DOHH2 (cell line): ENCODE data around the gene LAGE3.
A peak's percentile ranks its signal among the peaks of the same experiment; 100 is the strongest.

Source experiments
- H3F3A ChIP-seq: fragments of 200-600 bp; sonication (generic), shearing (Covaris generic); 2 replicates; pipeline ENCODE4 v1.6.0; 2016; ENCODE audit warnings: antibody characterized with exemption, mild to moderate bottlenecking; ENCODE audit not compliant: control insufficient read depth, insufficient read depth
- H3K27ac ChIP-seq: fragments of 200-600 bp; sonication (generic); 2 replicates; pipeline ENCODE4 v1.5.1; 2014; ENCODE audit warnings: low read depth, mild to moderate bottlenecking, low read length, moderate library complexity
- H3K27me3 ChIP-seq: fragments of 200-600 bp; sonication (generic); 2 replicates; pipeline ENCODE4 v1.6.1; 2014; ENCODE audit warnings: mild to moderate bottlenecking, low read length, mixed read lengths; ENCODE audit not compliant: control insufficient read depth
- H3K36me3 ChIP-seq: fragments of 200-600 bp; sonication (generic); 2 replicates; pipeline ENCODE4 v1.6.1; 2014; ENCODE audit warnings: mild to moderate bottlenecking, low read length, moderate library complexity, mixed read lengths; ENCODE audit not compliant: control insufficient read depth
- H3K4me1 ChIP-seq: fragments of 200-600 bp; sonication (generic); 2 replicates; pipeline ENCODE4 v1.6.1; 2014; ENCODE audit warnings: mild to moderate bottlenecking, low read length, mixed read lengths; ENCODE audit not compliant: control insufficient read depth
- H3K4me2 ChIP-seq: fragments of 200-600 bp; sonication (generic); 2 replicates; pipeline ENCODE4 v1.6.0; 2014; ENCODE audit warnings: mild to moderate bottlenecking, low read length, moderate library complexity
- H3K4me3 ChIP-seq: fragments of 200-600 bp; sonication (generic); 2 replicates; pipeline ENCODE4 v1.5.1; 2014; ENCODE audit warnings: mild to moderate bottlenecking, low read length, mixed read lengths
- H3K79me2 ChIP-seq: fragments of 200-600 bp; sonication (generic); 2 replicates; pipeline ENCODE4 v1.6.1; 2014; ENCODE audit warnings: mild to moderate bottlenecking, low read length, mixed read lengths; ENCODE audit not compliant: control insufficient read depth
- H3K9me2 ChIP-seq: fragments of 200-600 bp; sonication (generic); replicated peaks from 2 replicates; pipeline ENCODE4 v1.6.1; 2014; ENCODE audit warnings: mild to moderate bottlenecking, low read length, mixed read lengths; ENCODE audit not compliant: control insufficient read depth
- H3K9me3 ChIP-seq: fragments of 200-600 bp; sonication (generic); 2 replicates; pipeline ENCODE4 v1.6.1; 2014; ENCODE audit warnings: antibody characterized with exemption, low read length, mixed read lengths; ENCODE audit not compliant: control insufficient read depth, insufficient read depth
- H4K20me1 ChIP-seq: fragments of 200-600 bp; sonication (generic); 2 replicates; pipeline ENCODE4 v1.6.0; 2014; ENCODE audit warnings: low read depth, mild to moderate bottlenecking, antibody characterized with exemption, low read length, moderate library complexity; ENCODE audit not compliant: control insufficient read depth, insufficient read depth
- EZH2phosphoT487 ChIP-seq: fragments of 200-600 bp; sonication (generic); IDR thresholded peaks from 2 replicates; pipeline ENCODE4 v1.6.1; 2017; ENCODE audit warnings: borderline replicate concordance, mild to moderate bottlenecking, antibody characterized with exemption, low read length, moderate library complexity, mixed read lengths
- TF ChIP-seq, protein P1 (sequence below): fragments of 200-600 bp; sonication (generic); IDR thresholded peaks from one replicate; pipeline ENCODE4 v1.5.1; 2014; ENCODE audit warnings: antibody characterized with exemption, mild to moderate bottlenecking, low read depth, low read length; ENCODE audit not compliant: poor library complexity, severe bottlenecking

The LAGE3 gene

DNA sequence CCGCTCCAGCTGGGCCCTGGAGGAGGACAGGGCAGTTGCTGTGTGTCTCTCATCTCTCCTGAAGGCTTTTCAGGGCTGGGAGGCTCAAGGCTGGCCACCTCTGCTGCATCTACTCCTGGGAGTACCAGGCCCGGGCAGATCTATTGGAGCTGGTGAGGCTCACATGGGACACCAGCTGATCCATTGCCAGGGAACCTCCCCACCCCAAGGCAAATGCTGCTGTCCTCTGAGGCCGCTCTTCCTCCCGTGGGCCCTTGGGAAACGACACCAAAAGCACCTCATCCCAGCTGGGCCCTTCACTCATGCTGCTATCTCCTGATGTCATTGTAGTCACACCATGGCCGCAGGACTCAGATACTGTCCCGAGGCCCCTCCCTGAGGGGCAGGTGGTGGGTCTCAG, 3.7 kb upstream of the LAGE3 start:
- Histone ChIP-seq H3K4me1 (peaks cover 64% of the 10 kb centered on the region), H3K9me2 (no peaks in the 10 kb centered on the region), H3K4me2 (no peak overlapping the region; the same call in 1 of the 2 replicates), H3K36me3 (peaks cover 31% of the 10 kb centered on the region), H3F3A (no peaks in the 10 kb centered on the region; the same call in 1 of the 2 replicates), H4K20me1 (no peaks in the 10 kb centered on the region), H3K9me3 (no peaks in the 10 kb centered on the region), H3K27ac (no peak overlapping the region), H3K79me2 (peaks cover 41% of the 10 kb centered on the region), H3K4me3 (no peak overlapping the region), H3K27me3 (no peaks in the 10 kb centered on the region)
- TF ChIP-seq EZH2phosphoT487, result no peak
- TF ChIP-seq, protein P1, sequence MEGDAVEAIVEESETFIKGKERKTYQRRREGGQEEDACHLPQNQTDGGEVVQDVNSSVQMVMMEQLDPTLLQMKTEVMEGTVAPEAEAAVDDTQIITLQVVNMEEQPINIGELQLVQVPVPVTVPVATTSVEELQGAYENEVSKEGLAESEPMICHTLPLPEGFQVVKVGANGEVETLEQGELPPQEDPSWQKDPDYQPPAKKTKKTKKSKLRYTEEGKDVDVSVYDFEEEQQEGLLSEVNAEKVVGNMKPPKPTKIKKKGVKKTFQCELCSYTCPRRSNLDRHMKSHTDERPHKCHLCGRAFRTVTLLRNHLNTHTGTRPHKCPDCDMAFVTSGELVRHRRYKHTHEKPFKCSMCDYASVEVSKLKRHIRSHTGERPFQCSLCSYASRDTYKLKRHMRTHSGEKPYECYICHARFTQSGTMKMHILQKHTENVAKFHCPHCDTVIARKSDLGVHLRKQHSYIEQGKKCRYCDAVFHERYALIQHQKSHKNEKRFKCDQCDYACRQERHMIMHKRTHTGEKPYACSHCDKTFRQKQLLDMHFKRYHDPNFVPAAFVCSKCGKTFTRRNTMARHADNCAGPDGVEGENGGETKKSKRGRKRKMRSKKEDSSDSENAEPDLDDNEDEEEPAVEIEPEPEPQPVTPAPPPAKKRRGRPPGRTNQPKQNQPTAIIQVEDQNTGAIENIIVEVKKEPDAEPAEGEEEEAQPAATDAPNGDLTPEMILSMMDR, result no peak

DNA sequence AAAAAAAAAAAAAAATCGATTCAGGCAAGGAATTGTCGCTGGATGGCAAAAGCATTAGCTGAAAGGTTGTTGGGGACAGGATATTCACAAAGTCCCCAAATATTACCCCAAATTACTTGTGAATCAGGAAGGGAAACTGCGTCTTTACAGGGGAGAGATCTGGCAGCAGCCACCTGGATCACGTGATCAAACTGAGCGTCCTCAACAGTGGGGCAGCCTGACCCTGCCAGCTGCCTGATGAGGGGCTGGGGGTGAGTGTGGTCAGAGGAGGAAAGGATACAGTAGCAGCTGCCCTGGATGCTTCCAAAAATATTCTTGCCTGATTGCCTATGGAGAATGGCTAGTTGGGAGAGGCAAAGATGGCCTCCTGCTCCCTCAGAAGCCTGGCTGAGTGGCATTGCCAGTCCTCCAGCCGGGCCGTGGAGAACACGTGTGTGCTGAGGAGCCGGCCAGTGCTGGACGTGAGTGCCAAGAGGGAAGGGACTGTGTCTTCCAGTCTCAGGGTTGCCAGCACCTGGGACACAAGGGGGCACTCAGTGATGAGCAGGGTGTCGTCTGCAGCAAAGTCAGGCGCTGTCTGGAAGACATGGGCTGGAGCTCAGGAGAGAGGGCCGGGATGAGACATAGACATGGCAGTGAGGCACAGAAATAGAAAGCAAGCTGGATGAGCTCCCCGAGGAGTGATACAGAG, 3.0 kb upstream of the LAGE3 start:
- Histone ChIP-seq H3K79me2 (peaks cover 34% of the 10 kb centered on the region), H3K27ac (peak overlapping the region; percentile 54), H3K36me3 (peaks cover 26% of the 10 kb centered on the region), H3K27me3 (no peaks in the 10 kb centered on the region), H4K20me1 (no peaks in the 10 kb centered on the region), H3K4me1 (peaks cover 64% of the 10 kb centered on the region), H3K9me3 (no peaks in the 10 kb centered on the region), H3K9me2 (no peaks in the 10 kb centered on the region), H3K4me2 (peak overlapping the region; percentile 61), H3K4me3 (peak overlapping the region; percentile 41), H3F3A (peaks cover 2% of the 10 kb centered on the region)
- TF ChIP-seq, protein P1, result no peak
- TF ChIP-seq EZH2phosphoT487, result no peak

DNA sequence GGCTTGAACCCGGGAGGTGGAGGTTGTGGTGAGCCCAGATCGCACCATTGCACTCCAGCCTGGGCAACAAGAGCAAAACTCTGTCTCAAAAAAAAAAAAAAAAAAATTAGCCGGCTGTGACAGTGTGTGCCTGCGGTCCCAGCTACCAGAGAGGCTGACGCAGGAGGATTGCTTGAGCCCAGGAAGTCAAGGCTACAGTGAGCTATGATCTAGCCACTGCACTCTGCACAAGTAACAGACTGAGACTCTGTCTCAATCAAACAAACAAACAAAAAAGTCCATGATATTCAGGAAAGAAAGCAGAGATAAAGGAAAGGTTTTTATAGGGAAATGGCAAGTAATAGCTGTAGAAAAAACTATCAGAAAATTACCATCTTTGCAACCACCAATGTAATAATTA, 2.1 kb upstream of the LAGE3 start:
- Histone ChIP-seq H3K4me2 (peak overlapping the region; percentile 61), H3F3A (peaks cover 2% of the 10 kb centered on the region), H3K79me2 (peaks cover 31% of the 10 kb centered on the region), H3K36me3 (peaks cover 26% of the 10 kb centered on the region), H3K4me3 (no peak overlapping the region), H4K20me1 (no peaks in the 10 kb centered on the region), H3K9me2 (no peaks in the 10 kb centered on the region), H3K27me3 (no peaks in the 10 kb centered on the region), H3K27ac (peak overlapping the region; percentile 54), H3K4me1 (peaks cover 61% of the 10 kb centered on the region), H3K9me3 (no peaks in the 10 kb centered on the region)
- TF ChIP-seq, protein P1, result no peak
- no peak for TF ChIP-seq EZH2phosphoT487
